Hepatic stellate cell (primary cell): ENCODE results near the gene ARIH2.
"Not testable (repeated sequence)": the region's sequence is repeated elsewhere in the genome, so short reads cannot be mapped to it uniquely, and the experiment has no call there.

Experiments
- DNase-seq: peaks from one replicate; pipeline ENCODE4 v3.0.0; 2011; ENCODE audit warnings: low spot score

ARIH2 gene

DNA sequence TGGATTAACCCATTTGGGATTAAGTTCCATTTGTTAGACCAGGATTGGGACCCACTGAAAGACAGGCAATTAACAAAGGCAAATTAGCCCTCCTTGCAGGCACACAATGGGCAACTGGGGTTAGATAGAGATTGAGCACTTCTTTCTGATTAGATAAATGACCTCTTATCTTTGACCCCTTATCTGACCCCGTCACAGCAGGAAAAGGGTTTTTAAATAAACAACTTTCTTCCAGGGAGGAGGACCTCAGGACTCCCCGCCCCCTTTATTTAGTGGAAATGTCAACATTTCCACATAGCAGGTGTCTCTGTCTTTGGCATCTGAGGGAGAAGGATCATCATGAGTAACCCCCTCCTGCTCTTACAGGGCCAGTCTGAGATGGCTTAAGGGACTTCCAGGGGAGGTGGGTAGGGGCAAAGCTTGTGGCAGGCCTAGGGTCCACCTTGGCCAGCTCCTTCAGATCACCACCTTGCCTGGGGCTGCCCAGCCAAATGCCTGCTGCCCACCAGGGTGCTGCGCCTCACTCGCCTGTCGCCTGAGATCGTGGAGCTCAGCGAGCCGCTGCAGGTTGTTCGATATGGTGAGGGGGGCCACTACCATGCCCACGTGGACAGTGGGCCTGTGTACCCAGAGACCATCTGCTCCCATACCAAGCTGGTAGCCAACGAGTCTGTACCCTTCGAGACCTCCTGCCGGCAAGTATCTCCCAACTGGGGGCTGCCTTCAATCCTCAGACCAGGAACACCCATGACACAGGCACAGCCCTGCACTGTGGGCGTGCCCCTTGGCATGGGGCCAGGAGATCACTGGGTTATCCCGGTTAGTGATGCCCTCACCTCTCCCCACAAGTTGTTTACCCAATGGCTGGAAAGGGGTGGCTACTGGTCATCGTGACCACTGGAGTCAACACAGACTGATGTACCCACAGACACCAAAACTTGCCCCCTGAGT is 86.0 kb downstream of the ARIH2 start:
- DNase-seq: no peak

DNA sequence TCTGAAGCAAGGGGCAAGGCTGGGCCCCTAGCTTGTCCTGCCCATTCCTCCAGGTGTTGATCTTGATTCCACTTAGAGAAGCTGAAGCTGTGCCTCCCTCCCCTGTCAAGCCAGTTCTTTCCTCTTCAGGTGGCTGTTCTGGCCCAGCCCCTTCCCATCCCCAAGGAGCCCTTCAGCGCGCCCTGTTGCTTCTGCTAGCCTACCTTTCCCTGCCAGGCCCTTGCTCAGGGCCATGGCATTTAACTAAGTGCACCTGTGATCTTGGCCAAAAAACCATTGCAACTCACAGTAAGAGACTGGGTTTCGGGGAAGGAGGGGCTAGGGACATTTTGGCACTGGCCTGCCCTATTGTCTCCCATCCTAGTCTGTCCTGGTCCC is 86.7 kb downstream of the ARIH2 start:
- no peak for DNase-seq

DNA sequence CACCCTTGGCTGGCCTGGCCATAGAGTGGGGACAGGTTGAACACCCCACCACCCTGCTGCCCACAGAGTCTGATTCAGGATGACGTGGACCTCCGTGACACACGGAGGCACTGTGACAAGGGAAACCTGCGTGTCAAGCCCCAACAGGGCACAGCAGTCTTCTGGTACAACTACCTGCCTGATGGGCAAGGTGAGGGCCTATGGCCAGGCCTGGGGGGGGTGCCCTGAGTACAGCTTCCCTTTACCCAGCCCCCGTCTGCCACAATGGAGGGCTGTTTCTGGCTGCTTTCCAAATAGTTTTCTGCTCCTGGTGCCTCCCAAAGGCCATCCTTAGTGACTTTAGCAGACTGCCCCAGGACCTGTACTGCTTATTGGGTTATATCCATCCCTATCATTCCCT is 87.4 kb downstream of the ARIH2 start:
- no peak for DNase-seq

GRCh38 chr3:49006408-49007067 is 87.9 kb downstream of the ARIH2 start:
- peak; percentile 57 for DNase-seq

- peak; percentile 99 for DNase-seq
Observed at GRCh38 chr3:49007068-49007770, 88.6 kb downstream of the ARIH2 start, which contains the start of gene WDR6. WDR6 (plus strand) TSS chr3:49007391; CDS start chr3:49007432, 41 bp downstream.

GRCh38 chr3:49007771-49008528 is 89.3 kb downstream of the ARIH2 start:
- peak; percentile 87 for DNase-seq

- DNase-seq: not testable (repeated sequence)
Observed at GRCh38 chr3:49008627-49009026, 90.0 kb downstream of the ARIH2 start.

DNA sequence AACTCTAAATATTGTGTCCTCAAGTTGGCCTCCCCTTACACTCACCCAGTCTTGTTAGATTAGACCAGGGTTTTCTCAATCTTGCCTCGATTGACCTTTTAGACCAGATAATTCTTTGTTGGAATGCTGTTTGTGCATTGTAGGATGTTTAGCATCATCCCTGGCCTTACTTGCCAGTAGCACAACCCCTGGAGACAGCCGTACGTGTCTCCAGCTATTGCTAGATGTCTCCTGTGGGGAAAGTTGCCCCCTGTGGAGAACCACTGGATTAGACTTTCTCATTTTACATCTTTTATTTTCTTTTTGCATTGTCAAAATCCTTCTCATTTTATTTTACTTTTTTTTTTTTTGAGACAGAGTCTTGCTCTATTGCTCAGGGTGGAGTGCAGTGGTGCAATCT is 90.8 kb downstream of the ARIH2 start:
- no peak for DNase-seq

DNA sequence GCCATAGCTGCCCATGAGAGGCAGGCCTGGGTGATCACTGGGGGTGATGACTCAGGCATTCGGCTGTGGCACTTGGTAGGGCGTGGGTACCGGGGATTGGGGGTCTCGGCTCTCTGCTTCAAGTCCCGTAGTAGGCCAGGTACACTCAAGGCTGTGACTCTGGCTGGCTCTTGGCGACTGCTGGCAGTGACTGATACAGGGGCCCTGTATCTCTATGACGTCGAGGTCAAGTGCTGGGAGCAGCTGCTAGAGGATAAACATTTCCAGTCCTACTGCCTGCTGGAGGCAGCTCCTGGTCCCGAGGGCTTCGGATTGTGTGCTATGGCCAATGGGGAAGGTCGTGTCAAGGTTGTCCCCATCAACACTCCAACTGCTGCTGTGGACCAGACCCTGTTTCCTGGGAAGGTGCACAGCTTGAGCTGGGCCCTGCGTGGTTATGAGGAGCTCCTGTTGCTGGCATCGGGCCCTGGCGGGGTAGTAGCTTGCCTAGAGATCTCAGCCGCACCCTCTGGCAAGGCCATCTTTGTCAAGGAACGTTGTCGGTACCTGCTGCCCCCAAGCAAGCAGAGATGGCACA is 93.9 kb downstream of the ARIH2 start:
- DNase-seq: no peak

GRCh38 chr3:49013113-49013737 is 94.6 kb downstream of the ARIH2 start:
- DNase-seq: no peak

DNA sequence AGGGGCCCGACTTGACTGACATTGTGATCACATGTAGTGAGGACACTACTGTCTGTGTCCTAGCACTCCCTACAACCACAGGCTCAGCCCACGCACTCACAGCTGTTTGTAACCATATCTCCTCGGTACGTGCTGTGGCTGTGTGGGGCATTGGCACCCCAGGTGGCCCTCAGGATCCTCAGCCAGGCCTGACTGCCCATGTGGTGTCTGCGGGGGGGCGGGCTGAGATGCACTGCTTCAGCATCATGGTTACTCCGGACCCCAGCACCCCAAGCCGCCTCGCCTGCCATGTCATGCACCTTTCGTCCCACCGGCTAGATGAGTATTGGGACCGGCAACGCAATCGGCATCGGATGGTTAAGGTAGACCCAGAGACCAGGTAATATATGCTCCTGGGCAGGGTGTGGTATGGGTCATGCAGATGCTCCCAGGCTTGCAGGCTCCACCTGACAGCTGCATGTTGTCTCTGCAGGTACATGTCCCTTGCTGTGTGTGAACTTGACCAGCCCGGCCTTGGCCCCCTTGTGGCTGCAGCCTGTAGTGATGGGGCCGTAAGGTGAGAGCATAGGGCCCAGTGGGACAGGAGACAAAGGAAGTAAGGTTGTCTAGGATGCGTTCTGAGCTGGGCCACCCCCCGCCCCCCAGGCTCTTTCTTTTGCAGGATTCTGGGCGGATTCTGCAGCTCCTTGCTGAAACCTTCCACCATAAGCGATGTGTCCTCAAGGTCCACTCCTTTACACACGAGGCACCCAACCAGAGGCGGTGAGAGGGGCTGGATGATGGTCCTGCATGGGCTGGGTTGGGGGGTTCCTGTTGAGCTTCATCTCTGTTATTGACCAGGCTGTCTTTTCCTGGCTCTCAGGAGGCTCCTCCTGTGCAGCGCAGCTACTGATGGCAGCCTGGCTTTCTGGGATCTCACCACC is 95.4 kb downstream of the ARIH2 start:
- peak; percentile 51 for DNase-seq

- no peak for DNase-seq
Observed at GRCh38 chr3:49015072-49015471, 96.4 kb downstream of the ARIH2 start.

GRCh38 chr3:49015765-49016164 is 97.1 kb downstream of the ARIH2 start:
- DNase-seq: no peak

DNA sequence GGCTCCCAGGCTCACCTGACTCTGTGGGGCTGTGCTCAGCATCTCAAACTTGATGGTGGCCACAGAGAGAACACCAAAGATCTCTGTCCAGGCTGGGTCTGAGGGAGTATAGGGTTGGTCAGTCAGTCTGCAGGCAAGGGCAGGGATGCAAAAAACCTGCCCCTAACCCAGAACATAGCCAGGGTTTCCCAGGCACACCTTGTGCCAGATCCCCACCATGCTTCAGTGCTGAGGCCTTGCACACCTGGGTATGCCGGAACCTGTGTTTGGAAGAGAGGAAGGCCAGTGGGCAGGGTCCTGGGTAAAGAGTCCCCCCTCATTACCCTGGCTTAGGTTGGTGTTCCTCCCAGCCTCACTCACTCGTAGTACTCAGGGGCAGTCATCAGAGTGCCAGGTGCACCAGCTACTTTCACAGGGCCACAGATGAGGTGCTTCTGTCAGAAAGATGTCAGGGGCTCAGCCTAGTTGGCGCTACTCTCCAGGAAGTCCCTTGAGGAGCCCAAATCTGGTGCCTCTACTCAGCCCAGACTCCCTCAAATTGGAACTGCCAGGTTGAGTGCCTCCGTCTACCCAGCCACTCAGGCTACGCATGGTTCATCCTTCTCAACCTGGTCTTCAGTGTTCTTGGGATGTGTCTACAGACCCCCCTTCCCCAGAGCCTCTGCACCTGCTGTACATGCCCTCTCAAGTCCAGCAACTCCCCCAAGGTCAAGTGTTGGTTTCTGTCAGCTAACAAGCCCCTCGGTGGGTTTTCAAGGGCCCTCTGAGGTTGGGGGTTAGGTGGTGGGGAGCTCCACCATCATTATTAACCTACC is 98.0 kb downstream of the ARIH2 start:
- DNase-seq: no peak

GRCh38 chr3:49017229-49017970 is 98.8 kb downstream of the ARIH2 start:
- no peak for DNase-seq

DNA sequence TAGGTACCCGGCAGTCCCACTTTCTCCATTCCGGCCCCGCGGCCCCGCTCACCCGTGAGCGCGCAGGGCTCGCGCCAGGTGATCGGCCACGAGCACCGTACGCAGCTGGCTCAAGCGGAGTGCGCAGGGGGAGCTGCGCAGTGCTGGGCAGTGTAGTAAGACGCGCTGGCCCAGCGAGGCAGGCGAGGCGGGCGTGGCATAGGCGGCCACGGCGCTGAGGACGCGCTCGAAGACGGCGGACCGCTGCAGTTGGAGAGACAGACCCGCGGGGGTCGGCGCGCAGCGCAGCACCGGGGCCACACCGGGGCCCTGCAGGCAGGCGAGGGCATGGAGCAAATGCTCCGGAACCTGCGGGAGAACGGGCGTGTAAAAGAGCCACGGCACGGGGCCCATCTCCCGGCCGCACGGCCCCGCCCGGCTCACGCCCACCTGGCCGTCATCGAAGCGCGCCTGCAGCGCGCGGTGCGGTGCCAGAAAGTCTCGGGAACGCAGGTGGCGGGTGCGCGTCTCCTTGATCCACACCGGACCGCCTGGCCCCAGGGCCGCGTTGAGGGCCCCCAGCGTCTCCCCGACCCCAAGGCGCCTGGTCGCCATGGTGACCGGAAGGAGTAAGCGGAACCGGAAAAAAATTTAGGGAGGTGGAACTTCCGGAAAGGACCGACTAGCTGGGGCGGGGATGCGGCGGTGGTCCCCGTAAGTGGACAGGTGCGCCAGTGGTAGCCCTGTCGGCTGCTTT is 99.5 kb downstream of the ARIH2 start, which contains the start of gene DALRD3:
Gene DALRD3 (minus strand): TSS at position 610 of the 736 bp plus-strand sequence. CDS start 16 bp downstream, at position 594.
- DNase-seq: peak; percentile 76

DNA sequence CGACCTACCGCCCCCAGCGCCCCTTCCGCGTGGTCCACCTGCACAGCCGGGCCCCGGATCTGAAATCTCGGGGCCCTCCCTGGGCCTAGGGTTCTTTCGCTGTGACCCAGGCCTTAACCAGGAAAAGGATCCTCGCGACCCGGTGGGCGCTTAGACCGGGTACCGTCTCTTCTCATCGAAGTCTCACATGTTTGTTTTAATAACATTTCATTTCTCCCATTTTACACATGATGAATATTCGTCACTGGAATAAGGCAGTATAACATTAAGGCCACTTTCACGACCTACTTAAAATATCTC is 100.0 kb downstream of the ARIH2 start:
- DNase-seq: no peak

- DNase-seq: no peak
Observed at GRCh38 chr3:49019941-49020329, 101.3 kb downstream of the ARIH2 start.
